HepG2 (cell line): ENCODE measurements around the gene CACNA1C.

Experiments
- CTCF ChIP-seq: sonication (generic); formaldehyde crosslinking; IDR thresholded peaks from 2 replicates; pipeline ENCODE4 v1.5.0; 2020; ENCODE audit warnings: mild to moderate bottlenecking, missing genetic modification reagents, moderate library complexity
- IKZF1 ChIP-seq: fragments of 450-650 bp; IDR thresholded peaks from 2 replicates; pipeline ENCODE4 v1.7.1; 2016
- JUNB ChIP-seq: sonication (generic); formaldehyde crosslinking; IDR thresholded peaks from 2 replicates; pipeline ENCODE4 v1.8.0; 2022; ENCODE audit warnings: missing genetic modification reagents, mild to moderate bottlenecking, borderline replicate concordance
- KAT7 ChIP-seq: IDR thresholded peaks from 2 replicates; pipeline ENCODE4 v1.6.1; 2018; ENCODE audit warnings: borderline replicate concordance, missing compliant biosample characterization
- MYC ChIP-seq: sonication (generic); formaldehyde crosslinking; IDR thresholded peaks from 2 replicates; pipeline ENCODE4 v1.9.0; 2021; ENCODE audit warnings: missing genetic modification reagents, borderline replicate concordance
- SUZ12 ChIP-seq: fragments of 150-350 bp; IDR thresholded peaks from 2 replicates; pipeline ENCODE4 v1.6.1; 2014; ENCODE audit warnings: low read depth, low read length
- XBP1 ChIP-seq: sonication (generic); formaldehyde crosslinking; IDR thresholded peaks from 2 replicates; pipeline ENCODE4 v1.5.0; 2020; ENCODE audit warnings: missing genetic modification reagents
- ZBTB8A ChIP-seq: sonication (generic); formaldehyde crosslinking; IDR thresholded peaks from 2 replicates; pipeline ENCODE4 v1.4.0; 2020; ENCODE audit warnings: mild to moderate bottlenecking, low read depth, missing genetic modification reagents, borderline replicate concordance
- ZFP36 ChIP-seq: fragments of 150-350 bp; IDR thresholded peaks from 2 replicates; pipeline ENCODE4 v1.6.1; 2018; ENCODE audit warnings: borderline replicate concordance, low read length, low read depth; ENCODE audit not compliant: partially characterized antibody
- ZNF740 ChIP-seq: sonication (generic); formaldehyde crosslinking; IDR thresholded peaks from 2 replicates; pipeline ENCODE4 v1.4.0; 2020; ENCODE audit warnings: missing genetic modification reagents

- TF ChIP-seq ZBTB8A (no peak), JUNB (CRISPR knock-in tag) (no peak), CTCF (no peak), KAT7 (CRISPR knock-in tag) (no peak), MYC (CRISPR knock-in tag) (no peak), SUZ12 (no peak), IKZF1 (no peak), XBP1 (CRISPR knock-in tag) (no peak), ZFP36 (no peak), ZNF740 (CRISPR knock-in tag) (no peak)
Observed at GRCh38 chr12:2227360-2227759, 174.6 kb downstream of the CACNA1C start.
